K562 (cell line): Measurements from ENCODE around the gene PSD4. TPM values are rescaled to one million over a fixed set of nuclear protein-coding genes. Genes with fewer than 3 reads are reported as not detected.

ENCODE experiments used
- ATAC-seq: fragments of 200-7000 bp; cut with Tn5 transposase; 3 replicates; pipeline ENCODE4 v1.9.1; 2020; ENCODE audit warnings: moderate library complexity
- BruUV-seq: library from RNA; stranded (reverse); fragments of 400-500 nt; replicated peaks from 2 replicates; lab custom pipeline; 2021; lab: Mats Ljungman, UMichigan
- CTCF ChIA-PET: fragments of 300-600 bp; formaldehyde crosslinking; extraction: SDS; loops from one replicate; lab custom pipeline; 2021; ENCODE audit warnings: low intra/inter-chr PET ratio; lab: Yijun Ruan, JAX
- POLR2A ChIA-PET: fragments of 300-600, 350-650 bp; sonication (Branson Sonifier 250); formaldehyde crosslinking; extraction: SDS; loops from one replicate; lab custom pipeline; 2021; ENCODE audit warnings: antibody characterized with exemption, inconsistent platforms; lab: Yijun Ruan, JAX
- DNase-seq, 4 experiments: peaks; one replicate each; pipeline versions ENCODE4 v3.0.0 to v3.0.0-alpha.2; 2011 to 2018; ENCODE audit warnings: low spot score in 3 of 4, mixed read lengths in 3 of 4; ENCODE audit errors: extremely low read depth in 1 of 4
- FAIRE-seq: peaks from 2 replicates; lab custom pipeline; 2011; peaks lifted over from hg19 to GRCh38; lab: Jason Lieb, UNC
- H2AFZ ChIP-seq: 2 replicates; pipeline ENCODE4 v1.6.0; 2011; ENCODE audit warnings: low read depth, low read length, control low read depth, inconsistent platforms
- H3K27ac ChIP-seq: fragments of 200-600 bp; 3 replicates; pipeline ENCODE4 v1.8.0; 2011; ENCODE audit warnings: low read depth, mild to moderate bottlenecking, control low read depth, inconsistent platforms, low read length, moderate library complexity, mixed read lengths; ENCODE audit errors: extremely low read depth
- H3K27me3 ChIP-seq, 2 experiments: fragments of 300-600 bp in 1 of 2; 2 replicates in 1 of 2; 3 replicates in 1 of 2; pipeline versions ENCODE4 v1.6.0 to v1.8.0; 2011; ENCODE audit warnings: inconsistent platforms in 2 of 2, low read length in 2 of 2, mild to moderate bottlenecking in 1 of 2, mixed read lengths in 1 of 2, moderate library complexity in 1 of 2; ENCODE audit not compliant: control insufficient read depth in 2 of 2, insufficient read depth in 2 of 2
- H3K36me3 ChIP-seq: fragments of 300-600 bp; 3 replicates; pipeline ENCODE4 v1.8.0; 2011; ENCODE audit warnings: mild to moderate bottlenecking, low read length, inconsistent platforms; ENCODE audit not compliant: control insufficient read depth, insufficient read depth
- H3K4me1 ChIP-seq, 2 experiments: fragments of 200-600 bp in 1 of 2; replicated peaks in 1 of 2; 2 replicates in 1 of 2; 3 replicates in 1 of 2; pipeline versions ENCODE4 v1.5.1 to v1.8.0; 2011; ENCODE audit warnings: inconsistent platforms in 2 of 2, low read length in 2 of 2, mild to moderate bottlenecking in 1 of 2, mixed read lengths in 1 of 2, moderate library complexity in 1 of 2; ENCODE audit not compliant: control insufficient read depth in 2 of 2, insufficient read depth in 2 of 2
- H3K4me2 ChIP-seq: 2 replicates; pipeline ENCODE4 v1.6.1; 2011; ENCODE audit warnings: low read length, control low read depth, inconsistent platforms, mixed read lengths; ENCODE audit not compliant: insufficient read depth
- H3K4me3 ChIP-seq: fragments of 200-600 bp; sonication (generic), shearing (Covaris generic); 2 replicates; pipeline ENCODE4 v1.5.1; 2016; ENCODE audit warnings: control low read depth, inconsistent platforms
- H3K79me2 ChIP-seq: fragments of 200-600 bp; 3 replicates; pipeline ENCODE4 v1.8.0; 2011; ENCODE audit warnings: low read length, inconsistent platforms; ENCODE audit not compliant: control insufficient read depth, insufficient read depth
- H3K9ac ChIP-seq, 2 experiments: 2 replicates each; pipeline versions ENCODE4 v1.6.0 to v1.6.1; 2011; ENCODE audit warnings: low read depth in 2 of 2, low read length in 2 of 2, control low read depth in 1 of 2, inconsistent platforms in 1 of 2, mild to moderate bottlenecking in 1 of 2, mixed read lengths in 1 of 2; ENCODE audit not compliant: insufficient read depth in 1 of 2
- H3K9me1 ChIP-seq: one replicate; pipeline ENCODE4 v1.6.0; 2011; ENCODE audit warnings: inconsistent platforms, mild to moderate bottlenecking, low read length, moderate library complexity; ENCODE audit not compliant: control insufficient read depth, insufficient read depth
- H3K9me3 ChIP-seq: replicated peaks from 2 replicates; pipeline ENCODE4 v1.5.1; 2011; ENCODE audit warnings: low read depth, low read length, inconsistent platforms; ENCODE audit not compliant: control insufficient read depth, insufficient read depth
- H4K20me1 ChIP-seq: replicated peaks from 2 replicates; pipeline ENCODE4 v1.6.1; 2011; ENCODE audit warnings: low read length, inconsistent platforms, mixed read lengths; ENCODE audit not compliant: control insufficient read depth, insufficient read depth
- BACH1 ChIP-seq: fragments of 200-800 bp; sonication (Bioruptor generic); IDR thresholded peaks from 2 replicates; pipeline ENCODE4 v1.6.1; 2016; ENCODE audit warnings: missing genetic modification characterization, missing compliant biosample characterization
- CBX5 ChIP-seq: IDR thresholded peaks from 2 replicates; pipeline ENCODE4 v1.6.1; 2014; ENCODE audit warnings: low read depth, borderline replicate concordance
- DEAF1 ChIP-seq: fragments of 450-650 bp; formaldehyde crosslinking; IDR thresholded peaks from 2 replicates; pipeline ENCODE4 v1.4.0; 2020; ENCODE audit warnings: mild to moderate bottlenecking, moderate library complexity
- DPF2 ChIP-seq: fragments of 450-650 bp; IDR thresholded peaks from 2 replicates; pipeline ENCODE4 v1.6.1; 2016
- HLTF ChIP-seq: fragments of 450-650 bp; IDR thresholded peaks from 2 replicates; pipeline ENCODE4 v1.6.1; 2016
- HNRNPUL1 ChIP-seq: fragments of 200-400 bp; formaldehyde crosslinking; IDR thresholded peaks from 2 replicates; pipeline ENCODE4 v1.6.1; 2017; ENCODE audit warnings: low read length
- KAT8 ChIP-seq: fragments of 450-650 bp; IDR thresholded peaks from 2 replicates; pipeline ENCODE4 v1.6.1; 2016; ENCODE audit warnings: low read depth, mild to moderate bottlenecking
- NR0B1 ChIP-seq: fragments of 450-650 bp; IDR thresholded peaks from one replicate; pipeline ENCODE4 v1.6.1; 2018; ENCODE audit warnings: mild to moderate bottlenecking, moderate library complexity; ENCODE audit not compliant: partially characterized antibody
- RREB1 ChIP-seq: fragments of 250-450 bp; sonication (Bioruptor Pico); IDR thresholded peaks from 2 replicates; pipeline ENCODE4 v1.4.0; 2020
- SIRT6 ChIP-seq: IDR thresholded peaks from one replicate; pipeline ENCODE4 v1.6.1; 2012; ENCODE audit warnings: low read depth, mild to moderate bottlenecking, control low read depth, inconsistent platforms, low read length, moderate library complexity
- ZEB2 ChIP-seq: fragments of 450-650 bp; IDR thresholded peaks from 2 replicates; pipeline ENCODE4 v1.6.1; 2016
- ZNF41 ChIP-seq: fragments of 250-450 bp; sonication (Bioruptor Pico); conservative IDR thresholded peaks from 2 replicates; pipeline ENCODE4 v1.4.0; 2020; ENCODE audit warnings: mild to moderate bottlenecking
- ZNF79 ChIP-seq: fragments of 250-450 bp; sonication (Bioruptor Pico); IDR thresholded peaks from 2 replicates; pipeline ENCODE4 v1.4.0; 2020; ENCODE audit warnings: low read depth, mild to moderate bottlenecking, moderate library complexity
- WGBS: fragments of 100-300 bp; shearing (Covaris generic); methylation state at CpG from one replicate; pipeline ENCODE4 v1.1.6; 2016; ENCODE audit warnings: low coverage, mixed read lengths; ENCODE audit not compliant: insufficient coverage; ENCODE audit errors: missing lambda C conversion rate; 5-methylcytosine and 5-hydroxymethylcytosine counted together
- in situ Hi-C: fragments of 300-500 bp; cut with MboI; formaldehyde crosslinking; loops from 4 replicates; pipeline ENCODE4 v1.15.0; 2018; ENCODE audit warnings: inconsistent platforms, mixed read lengths
- intact Hi-C: fragments of 100-400 bp; cut with micrococcal nuclease; formaldehyde crosslinking; loops from 2 replicates; pipeline ENCODE4 v1.14.2; 2022
- polyA plus RNA-seq, 8 experiments: library from polyadenylated mRNA; depleted of rRNA in 4 of 8; stranded (reverse) in 5 of 8; unstranded in 3 of 8; fragments of >200 nt; fragmentation: Nextera tagmentation in 2 of 8; fragmentation: Illumina TruSeq in 1 of 8; extraction: Ambion mirVana in 2 of 8; extraction: Trizol in 1 of 8; gene quantifications; 2 replicates each; pipeline versions ENCODE4 v1.2.1 to v1.2.3, GENCODE V29; 2011 to 2014; ENCODE audit warnings: inconsistent platforms in 1 of 8, missing spikeins in 1 of 8
- total RNA-seq, 7 experiments: library from RNA; depleted of rRNA in 6 of 7; stranded (reverse); fragments of >200 nt in 6 of 7; fragmentation: Illumina TruSeq in 2 of 7; extraction: Trizol in 2 of 7; gene quantifications; 2 replicates each; pipeline versions ENCODE4 v1.2.1 to v1.2.3, GENCODE V29; 2011 to 2021; ENCODE audit warnings: low replicate concordance in 1 of 7

The PSD4 gene
- total and polyA plus RNA-seq, 9 of the 15 experiments (the other 6 are each of a cell fraction or from before 2014, with no cell fraction given) = 0.46 to 54.0 (median 20.8) TPM

- TF ChIP-seq KAT8 (no peak), HLTF (no peak), SIRT6 (no peak)
These were observed 12.6 kb downstream of the PSD4 start (continued) for GRCh38 chr2:113186433-113186796.

GRCh38 chr2:113187771-113188170 lies 14.0 kb downstream of the PSD4 start:
- intact Hi-C loops = no loop called here
- POLR2A ChIA-PET = interaction anchor here (0.6 kb wide), 1 partner anchor 154 kb away, joined by 4 read pairs; no protein-coding TSS in a partner anchor
- TF ChIP-seq ZNF41 (CRISPR knock-in tag) = no peak
- TF ChIP-seq CBX5 = no peak
- no peak for TF ChIP-seq BACH1 (tag)
- TF ChIP-seq ZEB2 = no peak
- no peak for TF ChIP-seq RREB1 (CRISPR knock-in tag)
- no peak for TF ChIP-seq HNRNPUL1
- TF ChIP-seq DPF2 = no peak
- TF ChIP-seq ZNF79 (CRISPR knock-in tag) = no peak
- no peak for TF ChIP-seq NR0B1
- TF ChIP-seq DEAF1 (CRISPR knock-in tag) = no peak

More at GRCh38 chr2:113187771-113188170, 14.0 kb downstream of the PSD4 start:
- CTCF ChIA-PET = no interaction called here
- no peak for FAIRE-seq
- Histone ChIP-seq H3K9me3 (no peaks in the 10 kb centered on the region), H3K4me2 (no peak overlapping the region), H3K79me2 (no peaks in the 10 kb centered on the region), H2AFZ (no peak overlapping the region), H4K20me1 (peaks cover 5% of the 10 kb centered on the region; the same call in 1 of the 2 replicates), H3K4me1 (peaks cover 0 to 6% of the 10 kb centered on the region in 2 experiments; a peak in 1 of 5 replicates), H3K9ac (no peak overlapping the region), H3K4me3 (no peak overlapping the region), H3K27me3 (no peaks in the 10 kb centered on the region), H3K36me3 (peaks cover 55% of the 10 kb centered on the region; the same call in 2 of the 3 replicates), H3K27ac (no peak overlapping the region), H3K9me1 (peaks cover 10% of the 10 kb centered on the region)
- in situ Hi-C loops = no loop called here
- DNase-seq = no peak
- no TSS peak for BruUV-seq
- 76% methylated on average over 6 of the region's 6 CpGs for WGBS
- no peak for ATAC-seq
